ENCODE data around the gene THG1L.
A peak's percentile ranks its signal among the peaks of the same experiment; 100 is the strongest.

THG1L gene

GRCh38 chr5:157739388-157740228 lies 8.4 kb downstream of the THG1L start:
- Histone ChIP-seq H3K27me3 (ENCODE audit: control insufficient read depth in 3 of 3, insufficient read depth in 3 of 3, low read depth in 1 of 3, low read length in 3 of 3) (no peaks in the 10 kb centered on the region), H3K4me1 (ENCODE audit: control insufficient read depth in 2 of 2, insufficient read depth in 1 of 2, low read depth in 1 of 2, low read length in 2 of 2) (peaks cover 1 to 2% of the 10 kb centered on the region in 2 donors), H3K14ac (ENCODE audit: low read length) (no peak overlapping the region), H2BK15ac (ENCODE audit: low read length) (no peak overlapping the region), H3K4me3 (ENCODE audit: low read length in 2 of 2) (no peak overlapping the region), H3K23ac (ENCODE audit: low read depth, low read length, poor library complexity) (no peak overlapping the region), H2BK5ac (ENCODE audit: low read length) (no peak overlapping the region), H2BK120ac (ENCODE audit: low read depth, low read length) (no peak overlapping the region), H4K91ac (ENCODE audit: low read depth, low read length, poor library complexity) (no peak overlapping the region), H3K79me1 (ENCODE audit: low read depth, low read length) (peaks cover under 1% of the 10 kb centered on the region), H2AK5ac (ENCODE audit: low read depth, low read length) (no peak overlapping the region), H3K27ac (replicated peaks; ENCODE audit: low read length) (no peak overlapping the region), H3K4ac (ENCODE audit: low read length) (no peak overlapping the region), H3K18ac (ENCODE audit: low read length) (no peak overlapping the region), H3K9ac (ENCODE audit: low read depth, low read length, poor library complexity) (no peak overlapping the region), H3K9me3 (replicated peaks in 1 of 2; ENCODE audit: control insufficient read depth in 2 of 2, insufficient read depth in 1 of 2, low read depth in 1 of 2, low read length in 2 of 2) (no peaks in the 10 kb centered on the region), H3K36me3 (replicated peaks in 1 of 2; ENCODE audit: control insufficient read depth in 2 of 2, insufficient read depth in 2 of 2, low read length in 2 of 2) (peaks cover 7 to 52% of the 10 kb centered on the region in 2 donors), H4K8ac (ENCODE audit: low read depth, low read length) (no peak overlapping the region), H2AFZ (ENCODE audit: low read length) (no peak overlapping the region), H2BK12ac (ENCODE audit: low read length) (no peak overlapping the region), H3K4me2 (ENCODE audit: insufficient read depth, low read length, poor library complexity, severe bottlenecking) (no peak overlapping the region)
- no peak for DNase-seq (ENCODE audit: low spot score)
- no CpG with 5 or more reads among the region's 12 CpGs for WGBS, 2 donors (ENCODE audit: extremely low coverage in 2 of 2, insufficient read length in 2 of 2, insufficient replicate concordance in 1 of 2)

GRCh38 chr5:157740229-157740610 lies 9.0 kb downstream of the THG1L start:
- Histone ChIP-seq H3K9me3 (replicated peaks in 1 of 2; ENCODE audit: control insufficient read depth in 2 of 2, insufficient read depth in 1 of 2, low read depth in 1 of 2, low read length in 2 of 2) (no peaks in the 10 kb centered on the region), H4K91ac (ENCODE audit: low read depth, low read length, poor library complexity) (no peak overlapping the region), H3K4ac (ENCODE audit: low read length) (no peak overlapping the region), H3K4me1 (ENCODE audit: control insufficient read depth in 2 of 2, insufficient read depth in 1 of 2, low read depth in 1 of 2, low read length in 2 of 2) (peaks cover 4 to 8% of the 10 kb centered on the region in 2 donors), H3K18ac (ENCODE audit: low read length) (no peak overlapping the region), H2BK12ac (ENCODE audit: low read length) (no peak overlapping the region), H3K27ac (replicated peaks; ENCODE audit: low read length) (no peak overlapping the region), H2AFZ (ENCODE audit: low read length) (no peak overlapping the region), H3K9ac (ENCODE audit: low read depth, low read length, poor library complexity) (no peak overlapping the region), H3K27me3 (ENCODE audit: control insufficient read depth in 3 of 3, insufficient read depth in 3 of 3, low read depth in 1 of 3, low read length in 3 of 3) (no peaks in the 10 kb centered on the region), H3K14ac (ENCODE audit: low read length) (no peak overlapping the region), H4K8ac (ENCODE audit: low read depth, low read length) (no peak overlapping the region), H3K36me3 (replicated peaks in 1 of 2; ENCODE audit: control insufficient read depth in 2 of 2, insufficient read depth in 2 of 2, low read length in 2 of 2) (peaks cover 6 to 49% of the 10 kb centered on the region in 2 donors), H2BK120ac (ENCODE audit: low read depth, low read length) (no peak overlapping the region), H2BK15ac (ENCODE audit: low read length) (no peak overlapping the region), H3K4me3 (ENCODE audit: low read length in 2 of 2) (no peak overlapping the region), H3K23ac (ENCODE audit: low read depth, low read length, poor library complexity) (no peak overlapping the region), H3K4me2 (ENCODE audit: insufficient read depth, low read length, poor library complexity, severe bottlenecking) (no peak overlapping the region), H2BK5ac (ENCODE audit: low read length) (no peak overlapping the region), H3K79me1 (ENCODE audit: low read depth, low read length) (peaks cover 2% of the 10 kb centered on the region), H2AK5ac (ENCODE audit: low read depth, low read length) (no peak overlapping the region)
- WGBS, 2 donors (ENCODE audit: extremely low coverage in 2 of 2, insufficient read length in 2 of 2, insufficient replicate concordance in 1 of 2) = no CpG with 5 or more reads among the region's 3 CpGs
- no peak for DNase-seq (ENCODE audit: low spot score)

- Histone ChIP-seq H3K4ac (ENCODE audit: low read length) (no peak overlapping the region), H2BK120ac (ENCODE audit: low read depth, low read length) (no peak overlapping the region), H3K4me1 (ENCODE audit: control insufficient read depth in 2 of 2, insufficient read depth in 1 of 2, low read depth in 1 of 2, low read length in 2 of 2) (peaks cover 4 to 9% of the 10 kb centered on the region in 2 donors), H3K18ac (ENCODE audit: low read length) (no peak overlapping the region), H3K79me1 (ENCODE audit: low read depth, low read length) (peaks cover 2% of the 10 kb centered on the region), H2BK15ac (ENCODE audit: low read length) (no peak overlapping the region), H3K9me3 (replicated peaks in 1 of 2; ENCODE audit: control insufficient read depth in 2 of 2, insufficient read depth in 1 of 2, low read depth in 1 of 2, low read length in 2 of 2) (no peaks in the 10 kb centered on the region), H3K23ac (ENCODE audit: low read depth, low read length, poor library complexity) (no peak overlapping the region), H3K14ac (ENCODE audit: low read length) (no peak overlapping the region), H3K9ac (ENCODE audit: low read depth, low read length, poor library complexity) (no peak overlapping the region), H3K36me3 (replicated peaks in 1 of 2; ENCODE audit: control insufficient read depth in 2 of 2, insufficient read depth in 2 of 2, low read length in 2 of 2) (peaks cover 5 to 40% of the 10 kb centered on the region in 2 donors), H4K8ac (ENCODE audit: low read depth, low read length) (no peak overlapping the region), H3K4me2 (ENCODE audit: insufficient read depth, low read length, poor library complexity, severe bottlenecking) (no peak overlapping the region), H3K27ac (replicated peaks; ENCODE audit: low read length) (no peak overlapping the region), H2BK12ac (ENCODE audit: low read length) (no peak overlapping the region), H2BK5ac (ENCODE audit: low read length) (no peak overlapping the region), H3K4me3 (ENCODE audit: low read length in 2 of 2) (no peak overlapping the region), H2AFZ (ENCODE audit: low read length) (no peak overlapping the region), H4K91ac (ENCODE audit: low read depth, low read length, poor library complexity) (no peak overlapping the region), H3K27me3 (ENCODE audit: control insufficient read depth in 3 of 3, insufficient read depth in 3 of 3, low read depth in 1 of 3, low read length in 3 of 3) (no peaks in the 10 kb centered on the region), H2AK5ac (ENCODE audit: low read depth, low read length) (no peak overlapping the region)
- WGBS, 2 donors (ENCODE audit: extremely low coverage in 2 of 2, insufficient read length in 2 of 2, insufficient replicate concordance in 1 of 2) = no CpG with 5 or more reads among the region's 4 CpGs
- no peak for DNase-seq (ENCODE audit: low spot score)
Measured at GRCh38 chr5:157741131-157741530, 9.9 kb downstream of the THG1L start.

- Histone ChIP-seq H2BK5ac (ENCODE audit: low read length) (no peak within 1 kb of the TSS), H3K9me3 (replicated peaks in 1 of 2; ENCODE audit: control insufficient read depth in 2 of 2, insufficient read depth in 1 of 2, low read depth in 1 of 2, low read length in 2 of 2) (no peaks in the 10 kb centered on the region), H3K27me3 (ENCODE audit: control insufficient read depth in 3 of 3, insufficient read depth in 3 of 3, low read depth in 1 of 3, low read length in 3 of 3) (no peaks in the 10 kb centered on the region), H3K79me1 (ENCODE audit: low read depth, low read length) (peaks cover 2% of the 10 kb centered on the region), H2BK12ac (ENCODE audit: low read length) (peak within 1 kb of the TSS; percentile 5), H3K18ac (ENCODE audit: low read length) (peak within 1 kb of the TSS; percentile 95), H2BK120ac (ENCODE audit: low read depth, low read length) (no peak within 1 kb of the TSS), H4K91ac (ENCODE audit: low read depth, low read length, poor library complexity) (no peak within 1 kb of the TSS), H3K36me3 (replicated peaks in 1 of 2; ENCODE audit: control insufficient read depth in 2 of 2, insufficient read depth in 2 of 2, low read length in 2 of 2) (peaks cover 5 to 19% of the 10 kb centered on the region in 2 donors), H3K4me2 (ENCODE audit: insufficient read depth, low read length, poor library complexity, severe bottlenecking) (peak within 1 kb of the TSS; percentile 51), H3K4me3 (ENCODE audit: low read length in 2 of 2) (peak within 1 kb of the TSS; percentile 63 to 86), H2BK15ac (ENCODE audit: low read length) (peak within 1 kb of the TSS; percentile 62), H3K4me1 (ENCODE audit: control insufficient read depth in 2 of 2, insufficient read depth in 1 of 2, low read depth in 1 of 2, low read length in 2 of 2) (peaks cover 4 to 14% of the 10 kb centered on the region in 2 donors), H3K23ac (ENCODE audit: low read depth, low read length, poor library complexity) (peak within 1 kb of the TSS; percentile 36), H4K8ac (ENCODE audit: low read depth, low read length) (no peak within 1 kb of the TSS), H3K9ac (ENCODE audit: low read depth, low read length, poor library complexity) (peak within 1 kb of the TSS; percentile 90), H3K14ac (ENCODE audit: low read length) (no peak within 1 kb of the TSS), H2AFZ (ENCODE audit: low read length) (peak within 1 kb of the TSS; percentile 91), H2AK5ac (ENCODE audit: low read depth, low read length) (no peak within 1 kb of the TSS), H3K4ac (ENCODE audit: low read length) (no peak within 1 kb of the TSS), H3K27ac (replicated peaks; ENCODE audit: low read length) (no peak within 1 kb of the TSS)
- DNase-seq (ENCODE audit: low spot score) = peak; percentile 89
- no CpG with 5 or more reads among the region's 79 CpGs for WGBS, 2 donors (ENCODE audit: extremely low coverage in 2 of 2, insufficient read length in 2 of 2, insufficient replicate concordance in 1 of 2)
Measured at GRCh38 chr5:157743163-157744050, 12.2 kb downstream of the THG1L start, which contains the start of gene LSM11. Gene LSM11 (plus strand): TSS chr5:157743712. CDS start chr5:157743751, 39 bp downstream.
